Placental epithelial cell (primary cell): ENCODE data around the gene XPR1. TPM values are rescaled to one million over a fixed set of nuclear protein-coding genes. Genes with fewer than 3 reads are reported as not detected.

ENCODE experiments used
- small RNA-seq: library from RNA; depleted of rRNA; stranded (forward); fragments of <200 nt; gene quantifications from one replicate; pipeline ENCODE3, GENCODE V24; 2012
- total RNA-seq: library from RNA; depleted of rRNA; stranded (reverse); fragments of >200 nt; gene quantifications from 2 replicates; pipeline ENCODE4 v1.2.3, GENCODE V29; 2012

The XPR1 gene
- total RNA-seq, result 40.8 and 41.2 TPM in 2 replicates

GRCh38 chr1:180631766-180632325 is at the start of gene XPR1:
Gene XPR1, plus strand, starts transcription at chr1:180632022. Its CDS starts 180 bp downstream, at chr1:180632202.

DNA sequence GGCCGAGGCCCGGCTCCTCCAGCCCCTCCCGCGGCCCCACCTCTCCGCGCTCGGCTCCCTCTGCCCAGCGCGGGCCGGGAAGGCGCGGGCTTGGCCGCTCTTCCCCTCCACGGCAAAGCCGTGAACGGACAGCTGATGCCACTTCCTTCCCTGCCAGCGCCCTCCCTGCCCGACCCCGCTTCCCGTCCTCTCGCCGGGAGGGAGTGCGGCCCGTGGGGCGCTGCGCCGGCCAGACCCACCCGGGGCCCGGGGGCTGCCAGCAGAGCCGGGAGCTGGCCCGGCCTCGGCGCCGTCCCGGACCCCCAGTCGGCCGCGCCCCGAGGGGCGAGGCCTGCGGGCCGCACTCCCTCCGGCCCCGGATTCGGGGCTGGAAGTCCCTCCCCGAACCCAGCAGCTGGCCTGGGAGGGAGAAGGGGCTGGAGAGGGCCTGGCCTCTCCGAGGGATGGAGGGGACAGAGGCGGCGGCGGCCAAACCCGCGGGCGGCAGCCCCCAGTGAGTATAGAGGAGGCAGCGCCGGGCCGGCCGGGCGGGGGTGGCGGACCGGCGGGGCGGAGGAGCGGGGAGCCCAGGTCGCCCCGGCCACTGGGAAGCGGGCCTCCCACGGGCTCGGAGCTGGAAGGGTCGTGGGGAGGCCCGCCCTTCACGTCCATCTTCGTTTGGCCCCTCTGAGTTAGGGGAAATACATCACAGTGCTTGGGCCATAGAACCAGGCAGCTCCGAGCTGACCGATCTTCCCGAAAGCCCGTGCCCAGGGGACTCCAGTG is 281.2 kb downstream of the XPR1 start, which contains the start of gene KIAA1614:
KIAA1614 (plus strand) TSS at position 97 of the 765 bp plus-strand sequence; CDS start at position 444, 347 bp downstream.

Small RNA genes within 50 kb of the gene (small RNA-seq; reads per million reads assigned to genes)
- not detected for gene RF00026

Other genes with a start within 250 kb of the XPR1 start
- gene ACBD6, start 129.4 kb upstream of the XPR1 start, total RNA-seq, result 38.1 and 40.7 TPM in 2 replicates
- not detected in 2 replicates for gene OVAAL, start 73.1 kb upstream of the XPR1 start, total RNA-seq